Mesothelial cell of epicardium (in vitro differentiated cells): ENCODE results near the gene PPP1R37. TPM values are rescaled to one million over a fixed set of nuclear protein-coding genes. Genes with fewer than 3 reads are reported as not detected.

Experiments
- DNase-seq, 2 experiments: peaks; one replicate each; pipeline ENCODE4 v3.0.0; 2021; ENCODE audit warnings: low spot score in 2 of 2; ENCODE audit not compliant: unreplicated experiment in 2 of 2
- H3K27ac Mint-ChIP-seq: 2 replicates; pipeline ENCODE4 v1.8.0; 2021; ENCODE audit warnings: mixed read lengths
- H3K27me3 Mint-ChIP-seq: 2 replicates; pipeline ENCODE4 v1.8.0; 2021; ENCODE audit warnings: low read depth, mixed read lengths
- H3K36me3 Mint-ChIP-seq: 2 replicates; pipeline ENCODE4 v1.8.0; 2021; ENCODE audit warnings: mixed read lengths
- H3K4me1 Mint-ChIP-seq: 2 replicates; pipeline ENCODE4 v1.8.0; 2021; ENCODE audit warnings: mixed read lengths
- H3K4me3 Mint-ChIP-seq: 2 replicates; pipeline ENCODE4 v1.8.0; 2021; ENCODE audit warnings: mild to moderate bottlenecking, moderate library complexity, mixed read lengths
- H3K9me3 Mint-ChIP-seq: 2 replicates; pipeline ENCODE4 v1.8.0; 2021; ENCODE audit warnings: mixed read lengths
- total RNA-seq: library from RNA; stranded (reverse); gene quantifications from 3 replicates; pipeline ENCODE4 v1.2.1, GENCODE V29; 2021
- TF ChIP-seq, protein P1 (sequence below): fragments of 200-600 bp; sonication (generic); IDR thresholded peaks from one replicate; pipeline ENCODE4 v1.5.0; 2021; ENCODE audit warnings: antibody characterized with exemption; ENCODE audit not compliant: unreplicated experiment

The PPP1R37 gene
- total RNA-seq, 1 donor from 2014 or later, result 40.7 TPM

DNA sequence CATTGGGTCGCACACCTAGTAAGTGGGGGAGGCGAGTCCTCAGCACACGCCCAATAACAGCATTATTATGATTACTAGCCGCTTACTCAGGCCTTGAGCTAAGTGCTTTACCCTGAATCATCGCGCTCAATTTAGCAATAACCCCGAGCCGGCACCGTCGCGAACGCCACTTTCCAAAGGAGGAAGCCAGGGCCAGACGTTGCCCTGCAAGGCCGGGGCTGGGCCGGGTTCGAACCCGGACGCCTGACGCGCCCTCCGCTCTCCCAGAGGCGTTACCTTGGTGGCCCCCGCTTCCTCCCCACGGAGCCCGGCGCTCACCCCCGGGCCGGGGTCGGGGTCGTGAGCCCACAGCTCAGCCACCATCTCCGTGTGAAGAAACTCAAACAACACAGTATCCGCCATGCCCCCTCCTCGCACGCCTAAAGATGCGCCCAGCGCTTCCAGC lies 84.9 kb downstream of the PPP1R37 start, which contains the start of gene TRAPPC6A:
Gene TRAPPC6A (minus strand): TSS at position 421 of the 445 bp plus-strand sequence. CDS start 19 bp downstream, at position 402.
- Mint-ChIP-seq H3K27ac (peak within 1 kb of the TSS; percentile 97), H3K4me3 (peak within 1 kb of the TSS; percentile 91), H3K27me3 (no peaks in the 10 kb centered on the region)

DNA sequence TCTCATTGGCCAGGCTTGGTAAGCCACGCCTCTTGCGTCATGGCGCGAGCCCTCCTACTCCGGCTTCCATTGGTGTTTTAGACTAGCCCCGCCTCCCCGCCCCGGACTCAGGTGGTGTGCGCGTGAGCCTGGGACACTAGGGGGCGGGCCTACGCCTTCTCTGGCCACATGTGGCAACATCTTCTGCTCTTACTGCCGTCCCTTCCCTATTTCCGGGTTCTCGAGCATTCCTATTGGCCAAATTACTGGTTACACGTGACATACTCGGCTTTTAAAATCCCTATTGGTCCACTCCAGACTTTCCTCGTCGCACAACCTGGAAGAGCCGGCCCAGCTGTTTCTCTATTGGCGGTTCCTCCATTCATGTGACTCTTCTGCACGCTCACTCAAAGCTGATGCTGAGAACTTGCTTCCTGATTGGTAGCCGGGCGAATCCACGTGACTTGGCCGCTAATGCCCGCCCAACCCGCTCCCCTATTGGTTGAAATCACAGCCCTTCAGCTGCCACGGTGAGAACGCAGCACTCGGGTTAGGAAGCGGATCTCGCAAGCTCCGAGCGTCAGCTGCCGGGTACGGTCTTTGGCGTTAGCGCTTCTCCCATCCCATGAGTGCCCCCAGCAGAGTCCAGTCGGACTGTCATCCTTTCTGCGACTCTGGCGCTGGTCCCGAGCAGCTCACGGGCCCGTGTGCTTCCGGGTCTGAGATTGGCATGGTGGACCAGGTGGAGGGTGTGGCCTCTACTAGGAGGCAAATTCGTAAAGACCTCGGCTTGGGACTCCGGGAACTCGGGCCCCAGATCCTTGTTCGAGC lies 85.5 kb downstream of the PPP1R37 start, which contains the start of gene BLOC1S3:
Gene BLOC1S3 (plus strand): TSS at position 523 of the 810 bp plus-strand sequence. CDS start 513 bp downstream, outside the sequence.
- peak; percentile 99 for DNase-seq
- Mint-ChIP-seq H3K27me3 (no peaks in the 10 kb centered on the region), H3K4me3 (peak within 1 kb of the TSS; percentile 91), H3K4me1 (peaks cover 19% of the 10 kb centered on the region), H3K9me3 (no peaks in the 10 kb centered on the region), H3K27ac (peak within 1 kb of the TSS; percentile 97), H3K36me3 (peaks cover 6% of the 10 kb centered on the region)
- TF ChIP-seq, protein P1, sequence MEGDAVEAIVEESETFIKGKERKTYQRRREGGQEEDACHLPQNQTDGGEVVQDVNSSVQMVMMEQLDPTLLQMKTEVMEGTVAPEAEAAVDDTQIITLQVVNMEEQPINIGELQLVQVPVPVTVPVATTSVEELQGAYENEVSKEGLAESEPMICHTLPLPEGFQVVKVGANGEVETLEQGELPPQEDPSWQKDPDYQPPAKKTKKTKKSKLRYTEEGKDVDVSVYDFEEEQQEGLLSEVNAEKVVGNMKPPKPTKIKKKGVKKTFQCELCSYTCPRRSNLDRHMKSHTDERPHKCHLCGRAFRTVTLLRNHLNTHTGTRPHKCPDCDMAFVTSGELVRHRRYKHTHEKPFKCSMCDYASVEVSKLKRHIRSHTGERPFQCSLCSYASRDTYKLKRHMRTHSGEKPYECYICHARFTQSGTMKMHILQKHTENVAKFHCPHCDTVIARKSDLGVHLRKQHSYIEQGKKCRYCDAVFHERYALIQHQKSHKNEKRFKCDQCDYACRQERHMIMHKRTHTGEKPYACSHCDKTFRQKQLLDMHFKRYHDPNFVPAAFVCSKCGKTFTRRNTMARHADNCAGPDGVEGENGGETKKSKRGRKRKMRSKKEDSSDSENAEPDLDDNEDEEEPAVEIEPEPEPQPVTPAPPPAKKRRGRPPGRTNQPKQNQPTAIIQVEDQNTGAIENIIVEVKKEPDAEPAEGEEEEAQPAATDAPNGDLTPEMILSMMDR, result peak; percentile 60

More for the DNA sequence above, 84.9 kb downstream of the PPP1R37 start, which contains the start of gene TRAPPC6A:
- Mint-ChIP-seq H3K4me1 (peaks cover 19% of the 10 kb centered on the region), H3K36me3 (peaks cover 6% of the 10 kb centered on the region), H3K9me3 (no peaks in the 10 kb centered on the region)
- TF ChIP-seq, protein P1, result no peak
- DNase-seq, result no peak

DNA sequence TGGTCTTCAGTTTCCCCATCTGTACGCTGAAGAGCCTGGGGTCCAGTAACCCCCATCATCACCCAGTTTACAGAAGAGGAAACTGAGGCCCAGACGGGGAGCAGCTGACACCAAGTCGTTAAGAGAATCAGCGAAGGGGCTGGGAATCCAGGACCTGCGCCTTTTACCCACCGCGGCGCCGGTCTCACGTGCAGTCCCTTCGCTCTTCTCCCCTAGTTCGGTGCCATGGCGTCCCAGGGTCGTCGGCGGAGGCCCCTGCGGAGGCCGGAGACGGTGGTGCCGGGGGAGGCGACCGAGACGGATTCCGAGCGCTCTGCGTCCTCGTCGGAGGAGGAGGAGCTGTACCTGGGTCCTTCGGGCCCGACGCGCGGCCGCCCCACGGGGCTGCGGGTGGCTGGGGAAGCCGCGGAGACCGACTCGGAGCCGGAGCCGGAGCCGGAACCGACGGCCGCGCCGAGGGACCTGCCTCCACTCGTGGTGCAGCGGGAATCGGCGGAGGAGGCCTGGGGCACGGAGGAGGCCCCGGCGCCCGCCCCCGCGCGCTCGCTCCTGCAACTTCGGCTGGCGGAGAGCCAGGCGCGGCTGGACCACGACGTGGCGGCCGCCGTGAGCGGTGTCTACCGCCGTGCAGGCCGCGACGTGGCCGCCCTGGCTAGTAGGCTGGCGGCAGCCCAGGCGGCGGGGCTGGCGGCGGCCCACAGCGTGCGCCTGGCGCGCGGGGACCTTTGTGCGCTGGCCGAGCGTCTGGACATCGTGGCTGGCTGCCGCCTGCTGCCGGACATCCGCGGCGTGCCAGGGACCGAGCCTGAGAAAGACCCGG lies 86.3 kb downstream of the PPP1R37 start:
- DNase-seq, result peak in 1 of 2 experiments; percentile 69
- TF ChIP-seq, protein P1, result no peak
- H3K4me3 Mint-ChIP-seq, result peak overlapping the region; percentile 91
- peak overlapping the region; percentile 97 for H3K27ac Mint-ChIP-seq
- no peaks in the 10 kb centered on the region for H3K9me3 Mint-ChIP-seq
- peaks cover 6% of the 10 kb centered on the region for H3K36me3 Mint-ChIP-seq
- no peaks in the 10 kb centered on the region for H3K27me3 Mint-ChIP-seq
- peaks cover 19% of the 10 kb centered on the region for H3K4me1 Mint-ChIP-seq

DNA sequence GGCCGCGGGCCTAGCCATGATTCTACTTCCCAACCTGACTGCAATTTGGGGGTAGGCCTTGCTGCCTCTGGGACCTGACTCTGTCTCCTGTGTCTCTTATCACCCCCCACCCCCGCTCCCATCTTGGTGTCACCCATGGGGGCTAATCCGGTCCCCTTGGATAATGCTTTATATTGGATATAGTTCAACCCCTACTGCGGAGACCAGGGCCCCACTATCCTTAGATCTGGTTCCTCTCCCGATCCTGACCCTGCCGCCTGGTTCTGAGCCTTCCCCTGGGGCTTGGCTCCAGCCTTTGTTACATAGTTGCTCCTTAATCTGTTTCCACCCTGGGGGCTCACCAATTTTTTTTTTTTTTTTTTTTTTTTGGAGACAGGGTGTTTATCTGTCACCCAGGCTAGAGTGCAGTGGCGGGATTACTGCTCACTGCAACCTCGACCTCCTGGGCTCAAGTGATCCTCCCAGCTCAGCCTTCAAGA lies 87.0 kb downstream of the PPP1R37 start:
- H3K4me3 Mint-ChIP-seq, result peak overlapping the region; percentile 70
- no peak for DNase-seq
- TF ChIP-seq, protein P1, result no peak
- no peaks in the 10 kb centered on the region for H3K9me3 Mint-ChIP-seq
- H3K27ac Mint-ChIP-seq, result peak overlapping the region; percentile 84
- H3K36me3 Mint-ChIP-seq, result peaks cover 6% of the 10 kb centered on the region
- H3K27me3 Mint-ChIP-seq, result no peaks in the 10 kb centered on the region
- peaks cover 19% of the 10 kb centered on the region for H3K4me1 Mint-ChIP-seq

DNA sequence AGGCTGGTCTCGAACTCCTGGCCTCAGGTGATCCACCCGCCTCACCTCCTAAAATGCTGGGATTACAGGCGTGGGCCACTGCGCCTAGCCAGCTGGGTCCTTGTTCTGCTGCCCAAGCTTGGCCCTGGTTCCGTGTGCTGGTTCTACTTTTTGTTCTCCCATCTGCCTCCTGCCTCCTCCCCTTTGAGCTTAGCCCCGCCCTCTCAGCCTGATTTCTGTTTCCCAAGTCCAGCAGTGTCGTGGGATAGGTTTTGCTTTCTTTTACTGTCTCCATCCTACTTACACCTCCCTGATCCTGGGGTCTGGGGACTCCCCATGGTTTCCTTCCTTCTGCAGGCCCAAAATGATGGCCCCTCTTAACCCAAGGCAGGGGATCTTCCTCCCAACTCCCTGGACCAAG lies 88.0 kb downstream of the PPP1R37 start:
- H3K27me3 Mint-ChIP-seq, result no peaks in the 10 kb centered on the region
- H3K27ac Mint-ChIP-seq, result peak overlapping the region; percentile 72
- H3K4me3 Mint-ChIP-seq, result peak overlapping the region; percentile 70
- no peaks in the 10 kb centered on the region for H3K9me3 Mint-ChIP-seq
- TF ChIP-seq, protein P1, result no peak
- peaks cover 6% of the 10 kb centered on the region for H3K36me3 Mint-ChIP-seq
- DNase-seq, result no peak
- peaks cover 19% of the 10 kb centered on the region for H3K4me1 Mint-ChIP-seq
